Keratinocyte (primary cell): Measurements from ENCODE around the gene GALNT14. TPM values are rescaled to one million over a fixed set of nuclear protein-coding genes. Genes with fewer than 3 reads are reported as not detected.

Source experiments
- DNase-seq: peaks from one replicate; pipeline ENCODE4 v3.0.0-alpha.2; 2011; ENCODE audit warnings: low read depth, missing footprints, low spot score
- FAIRE-seq: peaks from 2 replicates; lab custom pipeline; 2011; peaks lifted over from hg19 to GRCh38; lab: Jason Lieb, UNC
- H2AFZ ChIP-seq: 2 replicates; pipeline ENCODE4 v1.6.0; 2012; ENCODE audit warnings: low read length, control low read depth, inconsistent platforms; ENCODE audit not compliant: control insufficient read depth
- H3K27ac ChIP-seq: 2 replicates; pipeline ENCODE4 v1.5.1; 2011; ENCODE audit warnings: low read length; ENCODE audit not compliant: control insufficient read depth, insufficient read depth
- H3K27me3 ChIP-seq: 3 replicates; pipeline ENCODE4 v1.6.0; 2011; ENCODE audit warnings: low read length; ENCODE audit not compliant: control insufficient read depth, insufficient read depth; ENCODE audit errors: extremely low read depth
- H3K36me3 ChIP-seq, 2 experiments: 2 replicates in 1 of 2; 3 replicates in 1 of 2; pipeline ENCODE4 v1.5.1; 2011; ENCODE audit warnings: low read length in 2 of 2, mild to moderate bottlenecking in 1 of 2; ENCODE audit not compliant: control insufficient read depth in 2 of 2, insufficient read depth in 2 of 2; ENCODE audit errors: extremely low read depth in 1 of 2
- H3K4me1 ChIP-seq: 3 replicates; pipeline ENCODE4 v1.5.1; 2011; ENCODE audit warnings: low read length; ENCODE audit not compliant: control insufficient read depth, insufficient read depth; ENCODE audit errors: extremely low read depth
- H3K4me2 ChIP-seq: 3 replicates; pipeline ENCODE4 v1.6.0; 2011; ENCODE audit warnings: low read depth, low read length; ENCODE audit not compliant: control insufficient read depth, insufficient read depth; ENCODE audit errors: extremely low read depth
- H3K4me3 ChIP-seq, 3 experiments: fragments of 200-600 bp in 1 of 3; sonication (generic) in 1 of 3; 2 replicates in 2 of 3; 3 replicates in 1 of 3; pipeline ENCODE4 v1.5.1; 2011 to 2016; ENCODE audit warnings: low read length in 3 of 3, mild to moderate bottlenecking in 3 of 3, control low read depth in 2 of 3, inconsistent platforms in 1 of 3, low read depth in 1 of 3, mixed read lengths in 1 of 3, mixed run types in 1 of 3, moderate library complexity in 1 of 3; ENCODE audit not compliant: control insufficient read depth in 2 of 3, insufficient read depth in 2 of 3; ENCODE audit errors: extremely low read depth in 1 of 3
- H3K79me2 ChIP-seq: 2 replicates; pipeline ENCODE4 v1.6.0; 2012; ENCODE audit warnings: low read length; ENCODE audit not compliant: control insufficient read depth, insufficient read depth
- H3K9ac ChIP-seq: 3 replicates; pipeline ENCODE4 v1.6.0; 2011; ENCODE audit warnings: low read length; ENCODE audit not compliant: control insufficient read depth, insufficient read depth; ENCODE audit errors: extremely low read depth
- H3K9me1 ChIP-seq: 3 replicates; pipeline ENCODE4 v1.6.0; 2011; ENCODE audit warnings: low read length; ENCODE audit not compliant: control insufficient read depth, insufficient read depth; ENCODE audit errors: extremely low read depth
- H3K9me3 ChIP-seq: 2 replicates; pipeline ENCODE4 v1.5.1; 2012; ENCODE audit warnings: low read depth, low read length; ENCODE audit not compliant: control insufficient read depth
- H4K20me1 ChIP-seq: 3 replicates; pipeline ENCODE4 v1.6.0; 2011; ENCODE audit warnings: low read length; ENCODE audit not compliant: control insufficient read depth, insufficient read depth; ENCODE audit errors: extremely low read depth
- EZH2 ChIP-seq: IDR thresholded peaks from one replicate; pipeline ENCODE4 v1.6.1; 2012; ENCODE audit warnings: inconsistent platforms, mild to moderate bottlenecking, low read length, moderate library complexity
- dilution Hi-C: fragments of 300-500 bp; cut with MboI; formaldehyde crosslinking; loops from one replicate; pipeline ENCODE4 v1.7.0; 2020; ENCODE audit warnings: low sequenced_read_pairs; ENCODE audit not compliant: extremely low pct_ligation_motif_present
- polyA plus RNA-seq, 5 experiments: library from polyadenylated mRNA; depleted of rRNA in 3 of 5; stranded (reverse) in 3 of 5; stranded (forward) in 1 of 5; unstranded in 1 of 5; fragments of >200 nt; gene quantifications; 1 replicate in 1 of 5; 2 replicates in 3 of 5; 3 replicates in 1 of 5; pipeline versions ENCODE4 v1.2.1 to v1.2.3, GENCODE V29; 2011 to 2012; ENCODE audit warnings: missing spikeins in 2 of 5, low read depth in 1 of 5, low replicate concordance in 1 of 5
- TF ChIP-seq, protein P1 (sequence below), 3 experiments: IDR thresholded peaks in 1 of 3; conservative IDR thresholded peaks in 1 of 3; optimal IDR thresholded peaks in 1 of 3; 2 replicates in 2 of 3; 3 replicates in 1 of 3; pipeline versions ENCODE3 to v1.5.1; 2011; ENCODE audit warnings: low read length in 3 of 3, mild to moderate bottlenecking in 3 of 3, moderate library complexity in 2 of 3, control low read depth in 1 of 3, inconsistent platforms in 1 of 3; ENCODE audit not compliant: insufficient read depth in 2 of 3; ENCODE audit errors: extremely low read depth in 1 of 3

Gene GALNT14
- polyA plus RNA-seq, 1 donor (not counting 4 experiments of a cell fraction or from before 2014, with no cell fraction given), result 27.4 TPM

- dilution Hi-C loops, result no loop called here
- Histone ChIP-seq H3K4me2 (no peak overlapping the region), H3K27ac (no peak overlapping the region), H3K36me3 (no peaks in the 10 kb centered on the region), H3K4me3 (no peak overlapping the region), H3K79me2 (no peaks in the 10 kb centered on the region), H4K20me1 (no peaks in the 10 kb centered on the region), H3K9ac (no peak overlapping the region), H3K27me3 (peaks cover 4% of the 10 kb centered on the region), H2AFZ (no peak overlapping the region), H3K4me1 (no peaks in the 10 kb centered on the region), H3K9me3 (no peaks in the 10 kb centered on the region), H3K9me1 (no peaks in the 10 kb centered on the region)
- no peak for FAIRE-seq
- DNase-seq, result no peak
- no peak for TF ChIP-seq EZH2
- TF ChIP-seq, protein P1, sequence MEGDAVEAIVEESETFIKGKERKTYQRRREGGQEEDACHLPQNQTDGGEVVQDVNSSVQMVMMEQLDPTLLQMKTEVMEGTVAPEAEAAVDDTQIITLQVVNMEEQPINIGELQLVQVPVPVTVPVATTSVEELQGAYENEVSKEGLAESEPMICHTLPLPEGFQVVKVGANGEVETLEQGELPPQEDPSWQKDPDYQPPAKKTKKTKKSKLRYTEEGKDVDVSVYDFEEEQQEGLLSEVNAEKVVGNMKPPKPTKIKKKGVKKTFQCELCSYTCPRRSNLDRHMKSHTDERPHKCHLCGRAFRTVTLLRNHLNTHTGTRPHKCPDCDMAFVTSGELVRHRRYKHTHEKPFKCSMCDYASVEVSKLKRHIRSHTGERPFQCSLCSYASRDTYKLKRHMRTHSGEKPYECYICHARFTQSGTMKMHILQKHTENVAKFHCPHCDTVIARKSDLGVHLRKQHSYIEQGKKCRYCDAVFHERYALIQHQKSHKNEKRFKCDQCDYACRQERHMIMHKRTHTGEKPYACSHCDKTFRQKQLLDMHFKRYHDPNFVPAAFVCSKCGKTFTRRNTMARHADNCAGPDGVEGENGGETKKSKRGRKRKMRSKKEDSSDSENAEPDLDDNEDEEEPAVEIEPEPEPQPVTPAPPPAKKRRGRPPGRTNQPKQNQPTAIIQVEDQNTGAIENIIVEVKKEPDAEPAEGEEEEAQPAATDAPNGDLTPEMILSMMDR (optimal IDR thresholded peaks at IDR 0.05 in 1 of 3, IDR thresholded peaks at IDR 0.05 in 1 of 3, conservative IDR thresholded peaks at IDR 0.05 in 1 of 3; ENCODE audit: extremely low read depth in 1 of 3, insufficient read depth in 2 of 3, low read length in 3 of 3), result no peak
Measured at GRCh38 chr2:31161637-31162036, 23.4 kb upstream of the GALNT14 start.

DNA sequence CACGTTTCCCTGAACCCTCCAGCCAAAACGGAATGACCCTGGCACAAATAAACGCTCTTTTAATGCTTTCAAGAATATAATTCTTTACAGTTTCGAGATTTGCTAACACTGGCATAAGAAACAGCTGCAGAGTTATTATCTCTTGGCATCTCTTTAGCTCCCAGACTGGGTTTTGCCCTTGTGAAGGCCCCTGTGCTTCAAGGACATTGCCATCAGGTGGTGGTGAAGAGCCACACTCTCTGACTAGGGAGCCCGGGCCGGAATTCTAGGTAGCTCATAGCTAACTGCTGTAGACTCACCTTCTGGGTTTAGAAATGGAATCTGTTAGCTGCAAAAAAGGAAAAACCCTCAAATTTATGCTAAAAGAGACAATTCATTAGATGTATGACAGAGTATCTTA lies 13.3 kb upstream of the GALNT14 start:
- Histone ChIP-seq H3K4me1 (no peaks in the 10 kb centered on the region), H3K36me3 (no peaks in the 10 kb centered on the region), H3K9me1 (no peaks in the 10 kb centered on the region), H3K4me2 (no peak overlapping the region), H3K9me3 (no peaks in the 10 kb centered on the region), H4K20me1 (no peaks in the 10 kb centered on the region), H2AFZ (no peak overlapping the region), H3K27me3 (peaks cover 10% of the 10 kb centered on the region), H3K27ac (no peak overlapping the region), H3K9ac (no peak overlapping the region), H3K4me3 (no peak overlapping the region), H3K79me2 (no peaks in the 10 kb centered on the region)
- no peak for TF ChIP-seq EZH2
- TF ChIP-seq, protein P1 (optimal IDR thresholded peaks at IDR 0.05 in 1 of 3, IDR thresholded peaks at IDR 0.05 in 1 of 3, conservative IDR thresholded peaks at IDR 0.05 in 1 of 3; ENCODE audit: extremely low read depth in 1 of 3, insufficient read depth in 2 of 3, low read length in 3 of 3), result peak in 1 of 3 experiments; percentile 10
- DNase-seq (no peak), FAIRE-seq (no peak)
- dilution Hi-C loops, result no loop called here
